HG02678 (cell line): ENCODE data around the gene GRK6.

Experiments used
- ATAC-seq: cut with Tn5 transposase; IDR thresholded peaks from one replicate; pipeline ENCODE4 v1.9.1; 2021; ENCODE audit warnings: mild to moderate bottlenecking, moderate library complexity; ENCODE audit not compliant: unreplicated experiment

GRK6 gene

GRCh38 chr5:177450667-177451424 lies 24.4 kb downstream of the GRK6 start:
- no peak for ATAC-seq

- ATAC-seq: no peak
Measured at GRCh38 chr5:177452688-177453638, 26.5 kb downstream of the GRK6 start.

- ATAC-seq: peak; percentile 1
Measured at GRCh38 chr5:177453852-177454396, 27.4 kb downstream of the GRK6 start.

- peak; percentile 51 for ATAC-seq
Measured at GRCh38 chr5:177454397-177455035, 28.0 kb downstream of the GRK6 start.

GRCh38 chr5:177455036-177455660 lies 28.7 kb downstream of the GRK6 start:
- peak; percentile 51 for ATAC-seq

GRCh38 chr5:177455661-177456590 lies 29.4 kb downstream of the GRK6 start:
- peak; percentile 14 for ATAC-seq

GRCh38 chr5:177456591-177456964 lies 30.1 kb downstream of the GRK6 start:
- ATAC-seq: no peak

- ATAC-seq: peak; percentile 35
Measured at GRCh38 chr5:177456976-177457851, 30.7 kb downstream of the GRK6 start.

GRCh38 chr5:177457852-177458681 lies 31.6 kb downstream of the GRK6 start:
- no peak for ATAC-seq

GRCh38 chr5:177458912-177459350 lies 32.5 kb downstream of the GRK6 start:
- no peak for ATAC-seq

- ATAC-seq: no peak
Measured at GRCh38 chr5:177459357-177459756, 32.9 kb downstream of the GRK6 start.

- no peak for ATAC-seq
Measured at GRCh38 chr5:177459819-177460628, 33.5 kb downstream of the GRK6 start.

- ATAC-seq: no peak
Measured at GRCh38 chr5:177462021-177462670, 35.7 kb downstream of the GRK6 start.

- ATAC-seq: no peak
Measured at GRCh38 chr5:177465044-177465443, 38.6 kb downstream of the GRK6 start.

GRCh38 chr5:177466861-177467260 lies 40.4 kb downstream of the GRK6 start:
- ATAC-seq: no peak

- ATAC-seq: no peak
Measured at GRCh38 chr5:177467436-177467835, 41.0 kb downstream of the GRK6 start.
